NCI-H2081 (cell line): ENCODE results near the gene PGM1.

Experiments used
- DNase-seq, 2 experiments: peaks; one replicate each; lab custom pipeline; 2025; lab: John Stamatoyannopoulos, UW

PGM1 gene

DNA sequence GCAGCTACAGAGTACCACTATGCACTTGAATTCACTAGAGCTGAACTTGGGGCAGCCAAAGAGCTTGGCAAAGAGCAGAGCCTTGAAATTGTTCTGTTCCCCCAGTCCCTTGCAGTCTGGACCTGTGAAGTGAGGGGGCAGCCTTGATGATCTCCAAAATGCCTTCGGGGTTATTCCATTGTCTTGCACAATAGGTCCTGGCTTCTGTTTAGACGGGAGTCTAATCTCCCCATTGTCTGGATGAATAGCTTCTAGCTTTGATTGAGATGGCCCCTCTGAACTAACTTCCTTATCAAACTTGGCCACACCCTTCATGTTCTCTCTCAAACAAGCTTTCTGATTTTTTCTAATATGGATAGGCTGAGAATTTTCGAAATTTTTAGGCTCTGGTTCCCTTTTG, 72.6 kb downstream of the PGM1 start:
- DNase-seq = no peak

DNA sequence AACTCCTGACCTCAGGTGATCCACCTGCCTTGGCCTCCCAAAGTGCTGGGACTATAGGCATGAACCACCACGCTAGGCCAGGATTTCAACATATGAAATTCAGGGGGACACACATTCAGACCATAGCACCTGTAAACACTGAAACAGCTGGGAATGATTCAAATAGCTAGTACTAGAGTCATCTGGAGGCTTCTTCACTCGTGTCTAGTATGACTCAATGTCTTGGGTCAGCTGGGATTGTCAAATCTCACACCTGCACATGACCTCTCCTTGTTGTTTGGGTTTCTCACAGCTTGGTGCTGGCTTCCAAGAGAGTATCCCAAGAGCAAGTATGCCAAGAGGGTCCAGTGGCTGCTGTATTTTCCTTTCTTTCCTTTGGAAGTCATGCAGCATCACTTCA, 75.1 kb downstream of the PGM1 start:
- no peak for DNase-seq

DNA sequence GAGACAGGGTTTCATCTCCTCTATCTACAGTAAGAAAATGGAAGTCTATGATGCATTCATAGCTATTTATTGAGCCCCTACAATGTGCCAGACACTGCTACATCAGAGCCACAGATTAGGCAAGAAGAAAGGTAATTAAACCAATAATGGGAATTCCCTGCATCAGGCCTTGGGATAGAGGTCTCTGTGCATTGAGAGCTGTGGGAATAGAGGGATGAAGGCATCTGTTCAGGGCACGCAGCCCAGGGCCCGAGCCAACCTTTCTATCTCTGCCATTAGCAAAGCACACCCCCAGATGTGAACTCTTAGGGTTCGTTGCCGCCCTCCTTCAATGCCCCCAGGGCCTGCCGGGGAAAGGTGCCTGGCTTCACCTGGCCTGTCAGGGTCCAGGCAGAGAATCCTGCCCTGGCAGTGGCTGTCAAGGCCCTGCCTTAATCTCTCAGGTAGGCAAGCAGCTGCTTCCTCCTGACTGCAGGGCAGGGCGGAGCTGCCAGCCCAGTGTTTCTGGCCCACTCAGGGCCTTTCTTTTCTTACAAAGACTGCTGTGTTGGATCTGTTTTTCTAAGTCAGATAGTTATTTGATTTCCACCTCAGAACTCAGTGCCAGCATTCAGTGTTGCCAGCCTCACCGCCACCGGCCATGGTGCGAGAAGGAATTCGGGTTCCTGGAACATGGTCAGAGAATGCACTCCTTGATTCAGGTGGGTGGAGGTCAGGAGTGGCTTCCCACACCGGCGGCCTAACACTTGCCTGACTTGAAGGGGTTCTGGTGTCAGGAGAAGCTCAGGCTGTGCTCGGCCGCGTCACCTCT, 76.1 kb downstream of the PGM1 start:
- DNase-seq = no peak

DNA sequence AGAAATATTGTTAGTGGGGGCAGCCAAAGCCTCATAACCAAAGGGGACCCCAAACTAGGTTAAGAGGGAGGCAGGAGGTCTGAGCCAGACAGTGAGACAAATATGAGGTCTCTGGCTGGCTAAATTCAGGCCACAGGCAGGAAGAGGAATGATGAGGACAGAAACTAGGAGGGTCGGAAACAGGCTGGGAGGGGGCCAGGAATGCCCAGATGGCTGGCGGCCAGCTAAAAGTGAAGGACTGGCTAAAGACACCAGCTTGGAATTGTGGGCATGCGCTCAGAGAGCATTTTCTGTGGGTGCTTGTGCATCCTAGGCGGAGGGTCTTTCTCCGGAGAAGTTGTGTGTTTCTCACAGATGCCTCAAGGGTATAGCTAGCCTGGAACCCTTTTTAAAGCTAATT, 77.0 kb downstream of the PGM1 start:
- DNase-seq = no peak

DNA sequence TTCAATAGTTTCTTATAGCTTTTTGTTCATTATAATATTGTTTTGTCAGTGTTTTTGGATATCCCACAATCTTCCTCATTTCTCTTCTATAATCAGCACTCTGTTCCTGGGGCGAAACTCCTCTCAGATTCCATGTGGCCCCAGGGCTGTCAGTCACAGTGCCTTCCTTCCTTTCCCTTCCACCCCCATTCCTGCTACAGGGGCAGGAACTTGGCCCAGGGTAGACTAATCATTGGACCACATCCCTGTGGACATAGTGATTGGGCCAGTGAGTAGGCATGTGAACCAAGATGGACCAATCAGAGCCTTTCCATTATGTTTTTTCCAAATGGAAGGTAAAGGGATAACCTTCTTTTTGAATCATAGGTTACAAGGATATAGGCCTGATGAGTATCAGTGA, 78.3 kb downstream of the PGM1 start:
- DNase-seq = no peak

DNA sequence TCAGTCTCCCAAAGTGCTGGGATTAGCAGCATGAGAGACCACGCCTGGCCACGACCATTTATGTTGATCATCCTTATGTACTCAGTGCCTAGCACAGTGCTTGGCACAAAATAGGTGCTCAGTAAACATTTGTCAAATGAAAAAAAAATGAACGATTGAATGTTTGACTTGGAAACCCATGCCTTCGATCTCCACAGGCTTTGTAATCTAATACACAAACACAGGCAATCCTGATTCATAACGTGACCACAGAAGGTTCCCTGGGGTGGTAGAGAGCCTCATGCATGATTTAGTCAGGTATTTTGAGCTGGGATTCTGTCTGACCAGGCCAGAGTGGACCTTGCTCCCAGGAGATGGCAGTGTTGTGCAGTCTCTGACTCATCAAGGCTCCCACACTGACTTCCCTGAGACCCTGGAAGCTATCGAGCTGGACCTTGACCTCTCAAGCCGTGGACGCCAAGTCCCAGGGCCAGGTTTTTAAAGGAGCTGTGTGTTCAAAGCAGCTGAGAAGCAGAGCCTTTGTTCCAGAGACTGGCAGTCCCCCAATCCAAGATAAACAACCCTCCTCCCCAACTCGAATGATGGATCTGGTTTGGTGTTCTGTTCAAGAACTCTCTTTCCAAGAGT, 81.1 kb downstream of the PGM1 start:
- DNase-seq = peak; percentile 25 to 57

DNA sequence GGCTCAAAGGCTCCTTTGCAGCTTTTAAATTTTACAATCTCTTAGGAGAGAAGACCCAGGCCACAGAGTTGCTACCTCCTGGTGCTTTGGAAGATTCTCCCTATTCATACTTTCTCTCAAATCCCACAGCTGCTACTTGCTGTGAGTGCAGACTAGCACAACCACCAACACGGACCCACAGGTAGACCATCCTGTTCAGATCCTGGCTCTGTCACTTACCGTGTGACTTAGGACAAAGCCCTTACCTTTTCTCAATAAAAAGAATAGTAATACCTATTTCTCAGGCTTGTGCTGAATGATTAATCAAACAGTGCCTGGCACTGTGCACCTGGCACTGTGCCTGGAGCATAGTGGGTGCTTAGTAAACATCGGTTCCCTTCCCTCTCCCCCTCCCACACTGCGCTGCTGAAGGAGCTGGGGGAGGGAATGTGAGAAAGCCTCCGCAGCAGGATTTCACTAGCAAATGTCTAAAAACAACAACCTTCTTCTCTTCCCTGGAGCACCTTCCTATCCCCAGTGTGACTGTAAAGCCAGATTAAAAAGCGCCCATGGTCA, 81.7 kb downstream of the PGM1 start:
- peak in 1 of 2 experiments; percentile 33 for DNase-seq

DNA sequence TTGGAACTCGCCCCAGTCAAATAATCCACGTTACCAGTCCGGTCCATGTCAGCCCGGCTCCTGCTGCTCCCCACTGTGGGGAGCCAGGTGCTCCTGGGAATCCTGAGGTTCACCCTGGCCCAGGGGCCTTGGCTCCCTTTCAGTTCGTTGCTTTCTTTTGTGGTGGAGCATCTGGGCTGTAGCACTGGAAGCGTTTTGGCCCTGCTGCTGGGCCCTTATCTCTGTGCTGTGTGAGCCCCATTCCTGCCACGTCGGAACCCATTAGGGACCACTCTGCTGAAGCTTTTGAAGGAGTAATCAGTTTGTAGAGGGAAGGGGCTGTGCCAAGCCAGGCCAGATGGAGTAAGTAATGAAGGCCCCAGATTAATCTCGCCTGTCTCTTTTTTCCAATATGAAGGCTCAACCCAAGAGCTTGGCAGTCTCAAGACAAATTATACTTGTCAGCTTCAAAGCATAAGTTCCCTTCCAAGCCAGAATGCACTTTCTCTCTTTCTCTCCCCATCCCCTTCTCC, 82.3 kb downstream of the PGM1 start:
- DNase-seq = peak in 1 of 2 experiments; percentile 33

DNA sequence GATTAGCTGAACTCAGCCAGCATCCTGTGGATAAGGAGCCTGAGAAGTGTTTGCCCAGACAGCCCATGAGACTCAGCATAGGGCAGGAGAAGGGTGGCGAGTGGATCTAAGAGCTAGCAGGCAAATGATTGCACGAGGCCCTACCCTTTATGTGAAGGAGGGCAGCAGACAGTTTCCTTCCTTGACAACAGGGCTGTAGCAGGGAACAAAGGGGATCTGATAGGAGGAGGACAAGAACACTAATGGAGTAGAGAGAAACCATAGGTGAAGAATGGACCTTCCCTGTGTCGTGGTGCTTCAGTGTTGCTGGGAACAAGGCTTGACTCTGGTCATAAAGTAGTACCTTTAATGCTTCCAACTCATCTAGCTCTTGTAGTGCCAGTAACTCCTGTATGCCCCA, 84.3 kb downstream of the PGM1 start:
- no peak for DNase-seq

DNA sequence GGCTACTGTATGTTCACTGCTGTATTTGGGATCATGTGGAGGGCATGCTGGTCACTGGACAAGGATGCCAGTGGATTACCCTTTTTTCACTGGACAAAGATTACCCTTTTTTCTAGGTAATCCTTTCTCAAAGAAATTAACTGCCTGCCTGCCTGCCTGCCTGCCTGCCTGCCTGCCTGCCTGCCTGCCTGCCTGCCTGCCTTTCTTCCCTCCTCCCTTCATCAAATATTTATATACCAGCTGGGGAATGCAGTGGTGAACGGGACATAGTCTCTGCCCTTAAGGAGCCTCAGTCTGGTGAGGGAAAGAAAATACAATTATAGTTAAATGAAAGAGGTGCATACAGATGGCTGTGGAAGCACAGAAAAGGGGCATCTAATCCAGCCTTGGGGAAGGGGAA, 85.0 kb downstream of the PGM1 start:
- no peak for DNase-seq

DNA sequence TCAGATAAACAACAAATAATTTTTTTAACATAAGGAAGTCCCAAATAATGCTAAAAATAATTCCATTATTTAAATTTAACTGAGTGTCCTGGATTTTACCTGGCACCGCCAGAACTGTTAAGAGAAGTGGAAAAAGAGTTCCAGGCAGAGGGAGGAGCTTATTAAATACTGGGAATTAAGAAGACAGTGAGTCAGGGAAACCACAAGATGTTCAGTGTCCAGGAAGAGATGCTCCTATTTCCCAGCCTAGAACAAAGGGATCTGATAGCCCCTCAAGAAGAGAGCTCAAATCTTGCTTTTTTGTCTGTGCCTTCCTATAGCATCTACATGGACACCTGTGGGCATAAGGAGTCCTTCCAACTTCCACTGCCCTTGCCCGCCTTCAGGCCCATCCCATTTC, 85.9 kb downstream of the PGM1 start:
- no peak for DNase-seq

GRCh38 chr1:63679589-63679988, 86.4 kb downstream of the PGM1 start:
- DNase-seq = no peak

DNA sequence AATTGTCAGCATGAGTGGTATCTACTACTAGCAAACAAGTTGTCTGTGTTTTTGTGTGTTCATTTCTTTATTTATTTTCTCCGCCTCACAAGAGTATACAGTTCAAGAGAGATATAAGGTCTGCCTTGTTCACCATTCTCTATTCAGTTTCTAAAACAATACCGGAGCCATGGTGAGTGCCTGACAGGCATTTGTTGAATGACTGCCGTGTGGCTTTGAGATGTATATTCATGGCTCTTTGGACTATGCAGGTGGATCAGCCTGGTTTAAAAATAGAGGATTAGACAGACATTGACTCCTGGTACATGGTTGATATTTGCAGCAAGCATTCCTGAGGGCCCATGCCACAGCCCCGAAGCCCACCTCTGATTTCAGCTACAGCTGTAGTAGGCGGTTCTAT, 89.7 kb downstream of the PGM1 start:
- no peak for DNase-seq

- no peak for DNase-seq
Observed at GRCh38 chr1:63683759-63684158, 90.5 kb downstream of the PGM1 start.

DNA sequence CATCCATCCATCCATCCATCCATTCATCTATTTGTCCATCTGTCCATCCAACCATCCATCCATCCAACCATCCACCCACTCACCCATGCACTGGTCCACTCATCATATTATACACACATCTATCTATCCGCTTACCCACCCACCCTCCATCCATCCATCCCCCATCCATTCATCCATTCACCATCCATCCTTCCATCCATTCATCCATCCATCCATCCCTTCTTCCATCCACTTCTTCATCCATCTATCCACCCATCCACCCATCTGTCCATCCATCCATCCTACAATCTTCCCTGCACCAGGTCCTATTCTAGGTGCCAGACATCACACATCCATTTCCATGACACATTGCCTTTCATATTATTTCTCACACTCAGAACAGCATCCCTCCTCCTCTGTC, 93.5 kb downstream of the PGM1 start:
- no peak for DNase-seq

- no peak for DNase-seq
Observed at GRCh38 chr1:63688302-63688890, 95.2 kb downstream of the PGM1 start.

GRCh38 chr1:63690966-63691700, 97.9 kb downstream of the PGM1 start:
- no peak for DNase-seq

DNA sequence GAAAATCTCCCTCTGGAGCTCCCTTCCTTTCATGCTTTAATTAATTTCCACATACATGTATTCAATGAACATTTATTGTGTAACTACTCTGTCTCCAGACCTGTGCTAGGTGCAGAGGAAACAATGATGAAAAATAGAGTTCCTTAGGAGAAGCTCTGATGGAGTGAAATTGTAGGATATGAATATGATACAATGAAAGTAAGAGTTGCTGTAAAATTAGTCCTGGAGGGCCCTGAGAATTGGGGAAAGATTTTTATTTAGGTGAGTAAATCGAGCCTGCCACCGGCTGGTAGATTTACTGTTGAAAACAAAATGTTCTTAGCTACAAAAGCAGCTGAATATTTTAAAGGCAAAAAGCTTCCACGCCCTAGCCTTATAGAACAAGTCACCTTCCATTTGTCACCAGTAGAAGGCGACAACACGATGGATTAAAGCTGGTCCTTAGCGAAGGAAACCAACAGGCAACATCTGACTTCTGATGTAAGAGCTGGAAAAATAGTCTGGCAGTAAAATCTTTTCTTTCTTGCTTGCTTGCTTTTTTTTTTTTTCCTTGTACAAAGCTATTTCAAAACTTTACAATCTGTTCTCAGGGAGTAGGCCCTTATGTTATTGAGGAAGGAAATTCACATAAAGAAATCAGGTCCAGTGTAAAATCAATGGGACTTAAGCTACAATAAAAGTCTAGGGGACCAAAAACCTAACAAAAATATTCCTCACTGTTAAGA, 98.7 kb downstream of the PGM1 start:
- DNase-seq = peak; percentile 68 to 84

- no peak for DNase-seq
Observed at GRCh38 chr1:63693944-63694571, 100.8 kb downstream of the PGM1 start.

DNA sequence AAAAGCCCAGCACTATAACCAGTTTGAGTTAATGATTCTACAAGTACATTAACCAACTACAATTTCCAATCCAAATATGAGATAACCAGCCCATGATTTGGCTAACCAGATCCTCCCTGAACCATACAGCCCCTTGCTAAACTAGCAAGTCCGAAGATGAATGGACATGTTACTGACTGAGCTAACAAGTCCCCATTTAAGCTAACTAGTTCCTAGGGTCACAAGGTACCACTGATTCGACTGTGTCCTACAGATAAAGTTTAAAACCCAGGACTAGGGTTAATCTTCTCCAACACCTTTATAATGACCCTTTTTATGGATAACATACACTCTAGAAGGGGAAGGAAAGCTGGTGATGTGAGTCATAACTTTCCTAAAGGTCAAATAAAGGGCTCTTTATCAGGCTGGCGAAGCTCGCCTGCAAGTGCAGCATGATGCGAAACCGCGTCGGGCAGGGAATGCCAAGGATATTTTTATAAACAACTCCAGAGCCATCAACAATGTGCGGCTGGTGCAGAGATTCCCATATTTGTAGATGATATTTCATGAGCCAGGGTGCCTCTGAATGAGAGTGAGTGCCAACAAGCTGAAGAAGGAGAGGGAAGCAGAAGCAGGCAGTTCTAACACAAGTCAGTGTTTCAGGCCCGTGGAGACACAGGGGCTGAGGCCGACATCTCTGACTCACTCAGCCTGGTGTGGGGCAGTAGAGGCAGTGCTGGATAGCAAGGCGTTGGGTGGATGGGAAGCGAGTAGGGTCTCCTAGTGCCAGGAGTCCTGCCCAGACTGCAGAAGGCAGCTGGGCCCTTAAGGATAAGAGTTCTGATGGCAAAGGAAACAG, 105.0 kb downstream of the PGM1 start:
- DNase-seq = no peak
